ENCODE measurements around the gene TASP1. TPM values are rescaled to one million over a fixed set of nuclear protein-coding genes. Genes with fewer than 3 reads are reported as not detected.

Gene TASP1
- polyA plus RNA-seq, 3 donors = 2.3 to 3.3 (median 2.6) TPM

DNA sequence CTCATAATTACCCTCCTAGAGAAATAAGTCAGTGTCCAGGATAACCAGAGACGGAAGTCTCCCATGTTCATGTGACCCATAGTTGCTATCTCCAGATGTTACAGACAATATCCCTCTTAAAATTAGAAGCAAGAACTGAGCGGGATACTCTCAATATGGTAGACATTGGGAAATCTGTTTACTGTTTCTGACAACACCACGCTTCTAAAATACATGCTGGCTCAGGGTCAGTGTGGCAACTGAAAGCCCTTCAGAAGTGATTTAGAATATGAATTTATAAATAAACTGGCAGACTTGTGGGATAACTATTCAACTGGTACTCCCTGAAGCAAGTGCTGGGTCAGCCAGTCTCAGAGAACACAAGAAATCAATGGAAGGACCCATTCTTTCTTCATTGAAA is 108.6 kb downstream of the TASP1 start:
- Histone ChIP-seq H3K79me2 (ENCODE audit: insufficient read depth, low read length) (no peaks in the 10 kb centered on the region), H2AFZ (ENCODE audit: insufficient read depth, low read depth, low read length, poor library complexity, severe bottlenecking) (no peak overlapping the region), H3K4me1 (ENCODE audit: control insufficient read depth in 1 of 2, insufficient read depth in 2 of 2, low read length in 2 of 2) (no peaks in the 10 kb centered on the region), H4K20me1 (ENCODE audit: insufficient read depth, low read length) (no peaks in the 10 kb centered on the region), H3K27ac (ENCODE audit: low read depth in 1 of 2, low read length in 2 of 2) (no peak overlapping the region), H3K4me2 (replicated peaks; ENCODE audit: extremely low read depth, low read length, poor library complexity, severe bottlenecking) (no peak overlapping the region), H3K4me3 (replicated peaks in 1 of 3; ENCODE audit: low read depth in 2 of 3, low read length in 3 of 3) (no peak overlapping the region), H3K27me3 (ENCODE audit: control insufficient read depth in 2 of 2, insufficient read depth in 2 of 2, low read length in 2 of 2) (no peaks in the 10 kb centered on the region), H3K9ac (ENCODE audit: insufficient read depth, low read length, poor library complexity, severe bottlenecking) (no peak overlapping the region), H3K36me3 (replicated peaks in 1 of 2; ENCODE audit: control insufficient read depth in 1 of 2, insufficient read depth in 2 of 2, low read length in 2 of 2) (peaks cover 0 to 7% of the 10 kb centered on the region in 2 donors), H3K9me3 (replicated peaks in 1 of 2; ENCODE audit: control insufficient read depth in 1 of 2, insufficient read depth in 1 of 2, low read length in 2 of 2) (no peaks in the 10 kb centered on the region)
- TF ChIP-seq, protein P1, sequence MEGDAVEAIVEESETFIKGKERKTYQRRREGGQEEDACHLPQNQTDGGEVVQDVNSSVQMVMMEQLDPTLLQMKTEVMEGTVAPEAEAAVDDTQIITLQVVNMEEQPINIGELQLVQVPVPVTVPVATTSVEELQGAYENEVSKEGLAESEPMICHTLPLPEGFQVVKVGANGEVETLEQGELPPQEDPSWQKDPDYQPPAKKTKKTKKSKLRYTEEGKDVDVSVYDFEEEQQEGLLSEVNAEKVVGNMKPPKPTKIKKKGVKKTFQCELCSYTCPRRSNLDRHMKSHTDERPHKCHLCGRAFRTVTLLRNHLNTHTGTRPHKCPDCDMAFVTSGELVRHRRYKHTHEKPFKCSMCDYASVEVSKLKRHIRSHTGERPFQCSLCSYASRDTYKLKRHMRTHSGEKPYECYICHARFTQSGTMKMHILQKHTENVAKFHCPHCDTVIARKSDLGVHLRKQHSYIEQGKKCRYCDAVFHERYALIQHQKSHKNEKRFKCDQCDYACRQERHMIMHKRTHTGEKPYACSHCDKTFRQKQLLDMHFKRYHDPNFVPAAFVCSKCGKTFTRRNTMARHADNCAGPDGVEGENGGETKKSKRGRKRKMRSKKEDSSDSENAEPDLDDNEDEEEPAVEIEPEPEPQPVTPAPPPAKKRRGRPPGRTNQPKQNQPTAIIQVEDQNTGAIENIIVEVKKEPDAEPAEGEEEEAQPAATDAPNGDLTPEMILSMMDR (IDR thresholded peaks at IDR 0.05) = no peak
- Mint-ChIP-seq H3K27me3 (ENCODE audit: low read depth in 3 of 3) (no peaks in the 10 kb centered on the region), H3K4me3 (no peak overlapping the region), H3K36me3 (peaks cover 17 to 22% of the 10 kb centered on the region in 2 donors), H3K27ac (no peak overlapping the region), H3K9me3 (no peaks in the 10 kb centered on the region), H3K4me1 (no peaks in the 10 kb centered on the region)
- WGBS (ENCODE audit: insufficient coverage) = 100% methylated on average over 1 of the region's 3 CpGs
- DNase-seq = no peak
- intact Hi-C loops (cut with micrococcal nuclease) = no loop called here

DNA sequence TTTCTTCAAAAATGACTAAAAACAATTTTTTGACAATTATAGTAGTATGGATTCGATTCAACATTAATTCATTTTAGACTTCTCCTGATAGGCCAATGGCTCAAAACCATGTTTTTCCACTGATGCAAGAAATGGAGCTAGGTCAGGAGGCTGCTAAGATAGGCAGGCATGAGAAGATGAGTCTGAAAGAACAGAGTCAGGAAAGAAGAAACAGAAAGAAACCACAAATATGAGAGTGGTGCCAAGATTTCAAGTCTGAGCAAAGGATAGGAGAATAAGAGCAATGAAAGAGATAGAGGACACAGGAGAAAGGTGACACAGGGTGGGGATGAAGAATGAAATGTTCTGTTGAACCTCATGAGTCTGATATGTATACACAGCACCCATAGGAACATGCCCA is 112.2 kb downstream of the TASP1 start:
- Histone ChIP-seq H3K4me1 (ENCODE audit: control insufficient read depth in 1 of 2, insufficient read depth in 2 of 2, low read length in 2 of 2) (no peaks in the 10 kb centered on the region), H3K9me3 (replicated peaks in 1 of 2; ENCODE audit: control insufficient read depth in 1 of 2, insufficient read depth in 1 of 2, low read length in 2 of 2) (no peaks in the 10 kb centered on the region), H2AFZ (ENCODE audit: insufficient read depth, low read depth, low read length, poor library complexity, severe bottlenecking) (no peak overlapping the region), H3K9ac (ENCODE audit: insufficient read depth, low read length, poor library complexity, severe bottlenecking) (no peak overlapping the region), H3K27ac (ENCODE audit: low read depth in 1 of 2, low read length in 2 of 2) (no peak overlapping the region), H3K27me3 (ENCODE audit: control insufficient read depth in 2 of 2, insufficient read depth in 2 of 2, low read length in 2 of 2) (no peaks in the 10 kb centered on the region), H3K4me3 (replicated peaks in 1 of 3; ENCODE audit: low read depth in 2 of 3, low read length in 3 of 3) (no peak overlapping the region), H3K4me2 (replicated peaks; ENCODE audit: extremely low read depth, low read length, poor library complexity, severe bottlenecking) (no peak overlapping the region), H3K79me2 (ENCODE audit: insufficient read depth, low read length) (no peaks in the 10 kb centered on the region), H4K20me1 (ENCODE audit: insufficient read depth, low read length) (no peaks in the 10 kb centered on the region), H3K36me3 (replicated peaks in 1 of 2; ENCODE audit: control insufficient read depth in 1 of 2, insufficient read depth in 2 of 2, low read length in 2 of 2) (peaks cover 0 to 7% of the 10 kb centered on the region in 2 donors)
- H3K36me3 Mint-ChIP-seq = peaks cover 24 to 28% of the 10 kb centered on the region in 2 donors
- H3K27me3 Mint-ChIP-seq (ENCODE audit: low read depth in 3 of 3) = no peaks in the 10 kb centered on the region
- intact Hi-C loops (cut with micrococcal nuclease) = no loop called here
- H3K4me3 Mint-ChIP-seq = no peak overlapping the region
- H3K4me1 Mint-ChIP-seq = no peaks in the 10 kb centered on the region
- DNase-seq = no peak
- WGBS (ENCODE audit: insufficient coverage) = no CpG with 5 or more reads among the region's 1 CpG
- H3K27ac Mint-ChIP-seq = no peak overlapping the region
- peaks cover 0 to 5% (median 0%) of the 10 kb centered on the region in 7 donors for H3K9me3 Mint-ChIP-seq
- TF ChIP-seq, protein P1 (IDR thresholded peaks at IDR 0.05) = no peak
